HG02981 (cell line): ENCODE data around the gene ZNF48.

Source experiments
- ATAC-seq: cut with Tn5 transposase; IDR thresholded peaks from one replicate; pipeline ENCODE4 v1.9.1; 2021; ENCODE audit warnings: mild to moderate bottlenecking, moderate library complexity; ENCODE audit not compliant: unreplicated experiment

The ZNF48 gene

GRCh38 chr16:30434852-30435251 is 39.6 kb downstream of the ZNF48 start:
- no peak for ATAC-seq

- ATAC-seq: no peak
Measured at GRCh38 chr16:30437511-30438046, 42.4 kb downstream of the ZNF48 start.

- no peak for ATAC-seq
Measured at GRCh38 chr16:30438835-30439234, 43.6 kb downstream of the ZNF48 start.

GRCh38 chr16:30439720-30440348 is 44.6 kb downstream of the ZNF48 start:
- ATAC-seq: no peak

- ATAC-seq: no peak
Measured at GRCh38 chr16:30443631-30444030, 48.4 kb downstream of the ZNF48 start.

- no peak for ATAC-seq
Measured at GRCh38 chr16:30444231-30445148, 49.3 kb downstream of the ZNF48 start.

GRCh38 chr16:30445149-30445407 is 49.9 kb downstream of the ZNF48 start:
- peak; percentile 6 for ATAC-seq

- ATAC-seq: peak; percentile 84
Measured at GRCh38 chr16:30445408-30446202, 50.4 kb downstream of the ZNF48 start, which contains the start of gene SEPHS2. SEPHS2 (minus strand) TSS chr16:30445874; CDS start chr16:30445727, 147 bp downstream.

GRCh38 chr16:30446203-30446595 is 51.0 kb downstream of the ZNF48 start:
- ATAC-seq: no peak

GRCh38 chr16:30447512-30448226 is 52.4 kb downstream of the ZNF48 start:
- ATAC-seq: no peak

GRCh38 chr16:30449116-30449435 is 53.9 kb downstream of the ZNF48 start:
- ATAC-seq: no peak
